HL-60/S4 treated with phorbol 12-myristate 13-acetate at 8.2 ng/mL for 4 days and 3 days (cell line): ENCODE data around the gene LYZL4.

ENCODE experiments used
- in situ Hi-C: fragments of 300-500 bp; cut with MboI; formaldehyde crosslinking; loops from 2 replicates; pipeline ENCODE4 v1.15.0; 2022; ENCODE audit warnings: low sequenced_read_pairs

LYZL4 gene

GRCh38 chr3:42410370-42411131 is at the start of gene LYZL4:
Gene LYZL4 (minus strand): TSS chr3:42410610. CDS start chr3:42407251, 3,359 bp downstream.
- in situ Hi-C loops = no loop called here

GRCh38 chr3:42459151-42459550 is 48.7 kb upstream of the LYZL4 start:
- in situ Hi-C loops = no loop called here

GRCh38 chr3:42456211-42456610 is 45.8 kb upstream of the LYZL4 start:
- in situ Hi-C loops = no loop called here

GRCh38 chr3:42451546-42452230 is 41.3 kb upstream of the LYZL4 start:
- in situ Hi-C loops = no loop called here

GRCh38 chr3:42451116-42451515 is 40.7 kb upstream of the LYZL4 start:
- in situ Hi-C loops = no loop called here

- in situ Hi-C loops = no loop called here
Observed at GRCh38 chr3:42450567-42450966, 40.2 kb upstream of the LYZL4 start.

GRCh38 chr3:42447481-42447880 is 37.1 kb upstream of the LYZL4 start:
- in situ Hi-C loops = loop anchor here (25.0 kb wide), 1 partner anchor 185 kb away; the partner anchor contains the start of gene CCK

- in situ Hi-C loops = loop anchor here (25.0 kb wide), 1 partner anchor 184 kb away; the partner anchor contains the start of gene CCK
Observed at GRCh38 chr3:42446111-42447050, 36.0 kb upstream of the LYZL4 start.

- in situ Hi-C loops = loop anchor here (25.0 kb wide), 1 partner anchor 182 kb away; the partner anchor contains the start of gene CCK
Observed at GRCh38 chr3:42443819-42444436, 33.5 kb upstream of the LYZL4 start.

- in situ Hi-C loops = loop anchor here (25.0 kb wide), 1 partner anchor 181 kb away; the partner anchor contains the start of gene CCK
Observed at GRCh38 chr3:42443292-42443691, 32.9 kb upstream of the LYZL4 start.

- in situ Hi-C loops = loop anchor here (25.0 kb wide), 1 partner anchor 180 kb away; the partner anchor contains the start of gene CCK
Observed at GRCh38 chr3:42442640-42443039, 32.2 kb upstream of the LYZL4 start.

- in situ Hi-C loops = loop anchor here (25.0 kb wide), 1 partner anchor 179 kb away; the partner anchor contains the start of gene CCK
Observed at GRCh38 chr3:42441791-42442190, 31.4 kb upstream of the LYZL4 start.

GRCh38 chr3:42440924-42441323 is 30.5 kb upstream of the LYZL4 start:
- in situ Hi-C loops = loop anchor here (25.0 kb wide), 1 partner anchor 179 kb away; the partner anchor contains the start of gene CCK

GRCh38 chr3:42439261-42440115 is 29.1 kb upstream of the LYZL4 start:
- in situ Hi-C loops = loop anchor here (25.0 kb wide), 1 partner anchor 177 kb away; the partner anchor contains the start of gene CCK

- in situ Hi-C loops = loop anchor here (25.0 kb wide), 1 partner anchor 176 kb away; the partner anchor contains the start of gene CCK
Observed at GRCh38 chr3:42438758-42439157, 28.3 kb upstream of the LYZL4 start.

GRCh38 chr3:42438193-42438592 is 27.8 kb upstream of the LYZL4 start:
- in situ Hi-C loops = loop anchor here (25.0 kb wide), 1 partner anchor 176 kb away; the partner anchor contains the start of gene CCK

GRCh38 chr3:42434777-42435380 is 24.5 kb upstream of the LYZL4 start:
- in situ Hi-C loops = loop anchor here (25.0 kb wide), 1 partner anchor 173 kb away; the partner anchor contains the start of gene CCK

GRCh38 chr3:42432485-42432884 is 22.1 kb upstream of the LYZL4 start:
- in situ Hi-C loops = loop anchor here (25.0 kb wide), 1 partner anchor 170 kb away; the partner anchor contains the start of gene CCK
